ENCODE data around the gene NTMT1. TPM values are rescaled to one million over a fixed set of nuclear protein-coding genes. Genes with fewer than 3 reads are reported as not detected.

The NTMT1 gene
- total RNA-seq, 1 donor from 2014 or later, result 35.9 TPM

DNA sequence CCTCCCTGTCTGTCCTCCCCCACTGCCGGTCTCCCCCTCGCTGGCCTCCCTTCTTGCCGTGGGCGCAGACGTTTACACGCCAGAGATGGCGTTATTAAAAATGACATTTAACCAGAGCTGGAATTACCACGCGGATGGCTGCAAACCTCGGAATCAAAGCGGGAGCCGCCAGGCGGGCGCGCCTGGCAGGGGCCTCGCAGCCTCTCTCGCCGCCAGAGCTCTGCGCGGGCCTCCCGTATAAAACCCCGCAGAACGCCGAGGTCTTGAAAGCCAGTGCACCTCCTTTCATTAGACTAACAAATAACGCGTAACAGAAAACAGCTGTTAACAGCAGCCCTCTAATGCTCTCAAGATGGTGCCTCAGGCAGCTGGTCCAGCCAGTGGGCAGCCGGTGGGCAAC is 49.7 kb downstream of the NTMT1 start:
- DNase-seq (ENCODE audit: low read depth), result no peak

DNA sequence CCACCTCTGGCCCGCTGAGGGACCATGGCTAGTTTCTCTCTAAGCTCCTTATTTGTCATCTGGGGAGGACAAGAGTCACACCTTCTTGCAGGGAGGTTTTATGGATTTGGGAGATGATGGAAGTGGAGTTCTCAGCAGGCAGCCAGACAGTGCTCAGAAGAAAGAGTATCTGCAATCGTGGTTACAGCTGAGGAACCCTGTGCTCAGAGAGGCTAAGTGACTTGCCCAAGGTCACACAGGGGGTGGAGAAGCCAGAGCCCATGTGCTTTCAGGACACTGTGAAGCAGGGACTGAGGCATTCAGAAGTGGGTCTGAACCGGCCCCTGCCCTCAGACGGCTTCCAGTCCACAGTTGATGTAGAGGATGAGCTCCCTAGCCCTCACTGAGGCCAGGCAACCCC is 50.3 kb downstream of the NTMT1 start:
- no peak for DNase-seq (ENCODE audit: low read depth)

DNA sequence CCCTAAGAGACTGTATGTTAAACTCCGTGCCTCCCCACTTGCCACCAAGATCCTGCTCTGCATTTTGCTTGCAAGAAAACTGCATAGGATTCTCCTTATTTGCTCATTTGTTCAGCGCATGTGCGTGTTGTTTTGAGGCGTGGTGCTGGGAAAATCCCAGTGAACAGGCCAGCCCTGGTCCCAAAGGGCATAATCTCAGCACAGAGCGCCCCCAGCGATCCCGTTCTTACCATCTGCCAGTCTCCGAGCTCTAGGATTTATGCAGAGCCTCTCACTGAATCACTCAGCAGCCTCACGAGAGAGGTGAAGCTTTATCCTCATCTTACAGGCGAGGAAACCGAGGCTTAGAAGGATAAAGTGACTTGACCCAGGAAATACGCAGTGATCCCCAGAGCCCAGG is 51.0 kb downstream of the NTMT1 start:
- DNase-seq (ENCODE audit: low read depth), result no peak

DNA sequence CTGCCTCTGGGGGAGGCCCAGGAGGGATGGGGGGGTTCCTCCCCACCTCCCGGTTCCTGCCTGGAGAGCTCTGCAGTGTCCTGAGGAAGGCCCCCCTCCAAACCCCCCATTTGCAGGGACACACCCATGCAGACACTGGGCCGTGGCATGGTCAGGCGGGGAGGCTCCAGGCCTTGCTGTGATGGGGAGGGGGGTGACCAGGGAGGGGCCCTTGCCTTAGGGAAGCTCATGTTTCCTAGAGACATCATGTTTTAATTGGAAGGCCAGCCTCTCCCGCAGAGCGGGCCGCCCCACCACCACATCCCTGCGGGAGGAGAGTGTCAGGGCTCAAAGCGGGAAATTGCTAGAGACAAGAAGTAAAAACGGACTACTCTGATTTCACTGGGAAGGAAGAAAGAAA is 51.5 kb downstream of the NTMT1 start:
- DNase-seq (ENCODE audit: low read depth), result no peak

DNA sequence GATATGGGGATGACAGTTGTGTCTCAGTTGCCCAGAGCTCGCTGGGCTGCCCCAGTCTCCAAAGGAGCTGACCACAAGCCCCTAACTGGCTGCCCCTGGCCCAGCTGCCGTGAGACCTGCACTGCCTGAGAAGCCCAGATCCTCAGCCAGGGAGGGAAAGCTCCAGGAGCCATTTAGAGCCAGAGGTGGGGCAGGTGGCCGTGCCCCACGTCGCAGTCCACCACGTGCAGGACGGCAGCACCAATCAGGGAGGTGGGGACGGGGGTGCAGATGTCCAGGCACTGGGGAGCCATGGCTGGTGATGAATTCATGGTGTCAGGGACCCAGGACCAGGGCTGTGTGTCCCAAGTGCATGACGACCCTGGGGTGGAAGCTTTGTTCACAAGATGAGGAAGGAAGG is 52.9 kb downstream of the NTMT1 start:
- no peak for DNase-seq (ENCODE audit: low read depth)

DNA sequence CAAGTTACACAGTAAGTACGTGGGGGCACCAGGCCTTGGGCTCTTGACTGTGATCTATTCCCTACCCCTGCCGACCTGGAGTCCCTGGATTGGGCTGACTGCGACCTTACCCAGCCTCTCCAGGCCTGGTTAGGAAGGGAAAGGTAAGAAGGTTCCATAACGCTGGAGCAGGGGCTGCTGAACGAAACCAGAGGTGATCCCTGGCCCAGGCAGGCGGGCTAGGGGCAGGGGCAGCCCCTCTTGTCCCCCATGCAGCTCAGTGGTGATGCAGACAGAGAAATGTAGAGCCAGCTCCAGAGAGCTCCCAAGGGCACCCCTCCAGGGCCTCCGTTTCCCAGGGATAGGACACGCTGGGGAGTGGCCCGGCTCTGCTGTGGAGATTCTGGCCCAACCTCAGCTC is 53.6 kb downstream of the NTMT1 start:
- no peak for DNase-seq (ENCODE audit: low read depth)

DNA sequence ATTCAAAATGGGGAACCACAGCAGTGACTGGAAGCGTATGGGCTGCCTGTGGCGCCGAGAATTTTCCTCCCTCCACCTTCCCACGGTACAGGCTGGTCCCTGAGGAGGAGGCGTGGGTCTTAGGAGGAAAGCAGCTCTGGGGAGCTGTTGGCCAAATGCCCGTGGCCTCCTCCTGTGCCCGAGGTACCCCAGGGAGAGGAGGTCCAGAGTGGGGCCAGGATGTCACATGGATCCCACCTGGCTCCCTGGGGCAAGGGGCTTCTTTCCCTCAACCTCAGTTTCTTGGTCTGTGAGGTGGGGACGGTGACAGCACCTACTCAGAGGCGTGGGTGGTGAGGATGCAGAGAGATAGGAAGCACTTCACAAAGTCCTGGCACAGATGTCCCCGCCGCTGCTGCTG is 56.0 kb downstream of the NTMT1 start:
- no peak for DNase-seq (ENCODE audit: low read depth)

DNA sequence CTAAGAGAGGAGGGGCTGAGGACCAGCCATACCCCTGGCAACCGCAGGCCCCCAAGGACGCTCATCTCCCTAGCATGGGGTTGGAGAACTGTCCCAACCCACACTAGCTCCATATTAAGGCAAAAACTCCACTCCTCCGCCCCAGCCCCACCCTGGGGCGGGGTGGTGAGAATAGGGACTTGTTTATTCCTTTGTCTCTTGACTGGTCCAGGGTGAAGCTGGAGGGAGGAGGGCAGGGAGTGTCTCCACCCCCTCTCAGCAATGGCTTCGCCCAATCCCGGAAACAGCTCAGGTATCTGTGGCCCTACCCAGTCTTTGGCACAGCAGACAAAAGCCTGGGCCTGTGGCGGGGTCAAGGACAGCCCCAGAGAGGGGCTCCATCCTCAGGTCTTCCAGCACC is 56.4 kb downstream of the NTMT1 start:
- DNase-seq (ENCODE audit: low read depth), result no peak

DNA sequence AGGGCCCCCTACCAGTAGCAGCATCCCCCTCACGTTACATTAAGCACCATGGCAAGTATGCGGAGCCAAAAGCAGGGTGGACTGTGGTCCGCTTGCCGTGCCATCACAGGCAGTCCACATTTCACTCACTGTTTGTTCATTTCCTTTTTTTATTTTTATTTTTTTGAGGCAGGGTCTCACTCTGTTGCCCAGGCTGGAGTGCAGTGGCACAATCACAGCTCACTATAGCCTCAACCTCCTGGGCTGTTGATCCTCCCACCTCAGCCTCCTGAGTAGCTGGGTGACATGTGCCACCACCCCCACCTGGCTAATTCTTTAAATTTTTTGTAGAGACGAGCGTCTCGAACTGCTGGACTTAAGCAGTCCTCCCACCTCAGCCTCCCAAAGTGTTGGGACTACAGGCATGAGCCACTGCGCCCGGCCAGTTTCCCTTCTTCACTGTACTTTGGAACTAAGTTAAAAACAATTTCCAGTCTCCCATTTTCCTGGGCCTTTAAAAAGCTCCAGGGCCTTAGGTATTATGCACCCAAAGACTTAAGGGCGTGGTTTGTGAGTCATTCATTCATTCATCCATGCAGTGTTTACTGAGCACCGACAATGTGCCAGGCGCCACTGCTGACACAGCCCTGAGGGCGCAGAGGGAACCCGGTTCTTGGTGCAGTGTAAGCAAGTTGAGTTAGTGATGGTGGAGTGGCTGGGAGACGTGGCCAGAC is 59.4 kb downstream of the NTMT1 start:
- DNase-seq (ENCODE audit: low read depth), result no peak

Other genes starting within 250 kb of the NTMT1 start
- not detected in 2 replicates for gene C9orf50, start 5.1 kb upstream of the NTMT1 start, total RNA-seq
- gene ASB6, start 16.0 kb downstream of the NTMT1 start, total RNA-seq, result 14.3 and 17.4 TPM in 2 replicates
- gene PRRX2, start 39.5 kb downstream of the NTMT1 start, total RNA-seq, result not detected in 2 replicates
- not detected in 2 replicates for gene PTGES, start 126.9 kb downstream of the NTMT1 start, total RNA-seq
- gene TOR1B, start 177.0 kb downstream of the NTMT1 start, total RNA-seq, result 19.8 and 25.4 TPM in 2 replicates
- gene TOR1A, start 198.0 kb downstream of the NTMT1 start, total RNA-seq, result 40.5 and 47.0 TPM in 2 replicates
- gene C9orf78, start 209.1 kb downstream of the NTMT1 start, total RNA-seq, result 48.0 and 76.9 TPM in 2 replicates
- gene USP20, start 209.3 kb downstream of the NTMT1 start, total RNA-seq, result 11.8 and 15.7 TPM in 2 replicates